Esophagus muscularis mucosa (tissue), 3 donors: ENCODE measurements around the gene PCDHGA12.

ENCODE experiments used
- CTCF ChIP-seq, 3 experiments: fragments of 200-600 bp in 2 of 3; fragments of 450-650 bp in 1 of 3; sonication (generic) in 2 of 3; IDR thresholded peaks; one replicate each; pipeline ENCODE4 v1.5.1; 2017 to 2019; ENCODE audit warnings: antibody characterized with exemption in 3 of 3, mild to moderate bottlenecking in 2 of 3, moderate library complexity in 1 of 3
- POLR2A ChIP-seq: fragments of 450-650 bp; IDR thresholded peaks from one replicate; pipeline ENCODE4 v1.6.1; 2017; ENCODE audit warnings: antibody characterized with exemption, moderate library complexity, mild to moderate bottlenecking, low read depth
- POLR2AphosphoS5 ChIP-seq, 2 donors: sonication (generic); formaldehyde crosslinking; IDR thresholded peaks; one replicate each; pipeline ENCODE4 v1.6.1; 2017; ENCODE audit warnings: antibody characterized with exemption in 2 of 2

- TF ChIP-seq CTCF (IDR thresholded peaks at IDR 0.05) (no peak), POLR2AphosphoS5 (IDR thresholded peaks at IDR 0.05) (no peak), POLR2A (no peak)
Observed at GRCh38 chr5:141477815-141478214, 47.5 kb downstream of the PCDHGA12 start.
